GM12878 (cell line): Measurements from ENCODE around the gene PMF1. TPM values are rescaled to one million over a fixed set of nuclear protein-coding genes. Genes with fewer than 3 reads are reported as not detected.

Source experiments
- ATAC-seq: fragments of 200-7000 bp; cut with Tn5 transposase; 3 replicates; pipeline ENCODE4 v1.9.1; 2020; ENCODE audit warnings: mild to moderate bottlenecking, moderate library complexity
- BruUV-seq: library from RNA; stranded (reverse); fragments of 400-500 nt; replicated peaks from 2 replicates; lab custom pipeline; 2021; lab: Mats Ljungman, UMichigan
- CTCF ChIA-PET: fragments of 300-600 bp; sonication (Branson Sonifier 250); formaldehyde crosslinking; extraction: SDS; loops from one replicate; lab custom pipeline; 2021; ENCODE audit warnings: inconsistent platforms; lab: Yijun Ruan, JAX
- POLR2A ChIA-PET: fragments of 350-600 bp; formaldehyde crosslinking; extraction: SDS; loops from one replicate; lab custom pipeline; 2021; ENCODE audit warnings: inconsistent platforms; lab: Charles Lee
- RAD21 ChIA-PET: fragments of 300-600 bp; sonication (Branson Sonifier 250); formaldehyde crosslinking; loops from one replicate; lab custom pipeline; 2023; ENCODE audit warnings: antibody characterized with exemption; ENCODE audit not compliant: unreplicated experiment; lab: Charles Lee
- SMC1A ChIA-PET: fragments of 300-600 bp; sonication (Branson Sonifier 250); formaldehyde crosslinking; loops from one replicate; lab custom pipeline; 2023; ENCODE audit not compliant: unreplicated experiment, uncharacterized antibody; lab: Charles Lee
- DNase-seq: peaks from one replicate; pipeline ENCODE4 v3.0.0-alpha.2; 2011; ENCODE audit warnings: low read depth, low spot score
- FAIRE-seq: peaks from 3 replicates; lab custom pipeline; 2011; peaks lifted over from hg19 to GRCh38; lab: Jason Lieb, UNC
- H2AFZ ChIP-seq: 2 replicates; pipeline ENCODE4 v1.6.0; 2011; ENCODE audit warnings: low read depth, low read length, control low read depth; ENCODE audit not compliant: control insufficient read depth
- H3K27ac ChIP-seq: 2 replicates; pipeline ENCODE4 v1.5.1; 2011; ENCODE audit warnings: control low read depth; ENCODE audit not compliant: control insufficient read depth, insufficient read depth
- H3K27me3 ChIP-seq, 2 experiments: replicated peaks in 1 of 2; 2 replicates each; pipeline versions ENCODE4 v1.6.0 to v1.6.1; 2011; ENCODE audit warnings: low read length in 1 of 2; ENCODE audit not compliant: control insufficient read depth in 2 of 2, insufficient read depth in 2 of 2
- H3K36me3 ChIP-seq, 2 experiments: 2 replicates each; pipeline ENCODE4 v1.5.1; 2011; ENCODE audit warnings: low read length in 1 of 2; ENCODE audit not compliant: control insufficient read depth in 2 of 2, insufficient read depth in 2 of 2
- H3K4me1 ChIP-seq: 2 replicates; pipeline ENCODE4 v1.6.1; 2011; ENCODE audit warnings: mild to moderate bottlenecking, low read length, moderate library complexity, mixed read lengths; ENCODE audit not compliant: control insufficient read depth, insufficient read depth
- H3K4me2 ChIP-seq: 2 replicates; pipeline ENCODE4 v1.6.0; 2011; ENCODE audit warnings: control low read depth; ENCODE audit not compliant: control insufficient read depth, insufficient read depth
- H3K4me3 ChIP-seq: fragments of 200-600 bp; sonication (generic); 2 replicates; pipeline ENCODE4 v1.5.1; 2016
- H3K79me2 ChIP-seq: 2 replicates; pipeline ENCODE4 v1.6.0; 2011; ENCODE audit warnings: low read length; ENCODE audit not compliant: control insufficient read depth, insufficient read depth
- H3K9ac ChIP-seq: 2 replicates; pipeline ENCODE4 v1.8.0; 2011; ENCODE audit warnings: low read length, control low read depth, mixed read lengths; ENCODE audit not compliant: control insufficient read depth, insufficient read depth
- H3K9me3 ChIP-seq: replicated peaks from 3 replicates; pipeline ENCODE4 v1.5.1; 2011; ENCODE audit warnings: mild to moderate bottlenecking, low read length; ENCODE audit not compliant: control insufficient read depth, insufficient read depth
- H4K20me1 ChIP-seq: 2 replicates; pipeline ENCODE4 v1.6.0; 2011; ENCODE audit not compliant: control insufficient read depth, insufficient read depth
- CREB1 ChIP-seq: IDR thresholded peaks from 2 replicates; pipeline ENCODE4 v1.6.1; 2012; ENCODE audit warnings: low read depth, mild to moderate bottlenecking, inconsistent platforms
- CREM ChIP-seq: IDR thresholded peaks from 2 replicates; pipeline ENCODE4 v1.6.1; 2014; ENCODE audit warnings: antibody characterized with exemption, low read depth
- CUX1 ChIP-seq: IDR thresholded peaks from 2 replicates; pipeline ENCODE4 v1.6.1; 2012; ENCODE audit warnings: improper control_type of control experiment, low read depth, low read length; ENCODE audit not compliant: insufficient replicate concordance
- ZZZ3 ChIP-seq: IDR thresholded peaks from 2 replicates; pipeline ENCODE4 v1.6.1; 2011; ENCODE audit warnings: low read depth; ENCODE audit not compliant: control insufficient read depth, insufficient read length
- WGBS: methylation state at CpG from one replicate; pipeline ENCODE4 v1.1.6; 2016; ENCODE audit warnings: low lambda C conversion rate; ENCODE audit not compliant: insufficient replicate concordance, insufficient coverage; ENCODE audit errors: missing lambda C conversion rate; 5-methylcytosine and 5-hydroxymethylcytosine counted together
- in situ Hi-C: fragments of 300-500 bp; cut with MboI; formaldehyde crosslinking; loops from 9 replicates; pipeline ENCODE4 v1.14.3; 2018; ENCODE audit warnings: mixed read lengths
- intact Hi-C: fragments of 100-400 bp; cut with micrococcal nuclease; formaldehyde crosslinking; loops from one replicate; pipeline ENCODE4 v1.14.2; 2022; ENCODE audit not compliant: unreplicated experiment
- polyA plus RNA-seq, 11 experiments: library from polyadenylated mRNA; depleted of rRNA in 4 of 11; unstranded in 6 of 11; stranded (reverse) in 5 of 11; fragments of >200 nt; fragmentation: Nextera tagmentation in 4 of 11; fragmentation: Illumina TruSeq in 1 of 11; extraction: Ambion mirVana in 4 of 11; extraction: Trizol in 1 of 11; gene quantifications; 1 replicate in 1 of 11; 2 replicates in 10 of 11; pipeline versions ENCODE4 v1.2.1 to v1.2.3, GENCODE V29; 2011 to 2016; ENCODE audit warnings: inconsistent platforms in 2 of 11, missing spikeins in 2 of 11, low read depth in 1 of 11
- total RNA-seq, 4 experiments: library from RNA; depleted of rRNA in 3 of 4; stranded (reverse); fragments of >200 nt in 3 of 4; fragmentation: Illumina TruSeq in 1 of 4; extraction: Trizol in 1 of 4; gene quantifications; 2 replicates each; pipeline versions ENCODE4 v1.2.1 to v1.2.3, GENCODE V29; 2013 to 2021
- TF ChIP-seq, protein P1 (sequence below): fragments of 450-650 bp; IDR thresholded peaks from 2 replicates; pipeline ENCODE4 v1.6.1; 2016; ENCODE audit warnings: mild to moderate bottlenecking, moderate library complexity, borderline replicate concordance

The PMF1 gene
- total and polyA plus RNA-seq, 10 of the 15 experiments (the other 5 are each of a cell fraction or from before 2014, with no cell fraction given), result 6.7 to 105 (median 67.3) TPM

- ChIA-PET RAD21 (interaction anchor here (4.7 to 7.4 kb wide), 3 partner anchors 16 to 45 kb away, joined by 44 to 139 read pairs (median 65); partner anchors contain the start of genes PMF1 and SEMA4A), POLR2A (interaction anchor here (0.6 to 11.8 kb wide), 3 partner anchors 16 to 45 kb away, joined by 3 to 158 read pairs (median 139); partner anchors contain the start of genes PMF1 and SEMA4A), CTCF (interaction anchor here (6.7 to 7.2 kb wide), 2 partner anchors 29 to 47 kb away, joined by 68 to 76 read pairs; no protein-coding TSS in a partner anchor), SMC1A (interaction anchor here (1.8 to 6.5 kb wide), 3 partner anchors 16 to 48 kb away, joined by 5 to 50 read pairs (median 43); partner anchors contain the start of genes PMF1 and SEMA4A)
- Histone ChIP-seq H3K79me2 (peaks cover 70% of the 10 kb centered on the region), H3K27ac (peak overlapping the region; percentile 20; the same call in 1 of the 2 replicates), H3K9ac (no peak overlapping the region; the same call in 1 of the 2 replicates), H3K9me3 (no peaks in the 10 kb centered on the region), H3K4me3 (peak overlapping the region; percentile 46), H2AFZ (no peak overlapping the region), H3K4me1 (peaks cover 11% of the 10 kb centered on the region), H3K36me3 (peaks cover 6% of the 10 kb centered on the region in 2 experiments; a peak in 3 of 4 replicates), H4K20me1 (no peaks in the 10 kb centered on the region), H3K27me3 (no peaks in the 10 kb centered on the region), H3K4me2 (peak overlapping the region; percentile 38)
- DNase-seq, result no peak
- intact Hi-C loops (no loop called here), in situ Hi-C loops (no loop called here)
- no peak for TF ChIP-seq ZZZ3
- TF ChIP-seq CREM, result peak; percentile 40; the same call in 1 of the 2 replicates
- TF ChIP-seq CREB1, result peak; percentile 76
- FAIRE-seq, result no peak
- no TSS peak for BruUV-seq
- ATAC-seq, result no peak
- WGBS, result 66% methylated on average over 4 of the region's 4 CpGs
Measured at GRCh38 chr1:156195853-156196252, 17.0 kb upstream of the PMF1 start.

DNA sequence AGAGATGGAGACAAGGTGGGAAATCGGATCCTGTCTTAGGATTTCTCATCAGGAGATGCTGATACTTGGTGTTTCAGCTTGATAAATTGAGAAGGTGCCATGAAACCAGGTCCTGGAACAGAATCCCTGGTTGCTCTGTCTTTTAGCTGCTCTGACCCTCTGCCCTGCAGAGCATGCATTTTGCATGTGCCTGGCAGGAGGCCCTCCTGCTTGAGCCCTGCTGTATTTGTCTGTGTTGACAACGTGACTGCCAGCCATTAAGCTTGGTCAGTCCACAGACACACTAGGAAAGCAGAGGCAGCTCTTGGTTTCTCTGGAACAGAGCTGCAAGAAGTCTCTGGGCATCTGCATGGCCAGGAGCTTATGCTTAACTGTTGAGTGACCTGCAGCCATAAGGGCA is 16.4 kb upstream of the PMF1 start:
- 50% methylated on average over 2 of the region's 2 CpGs for WGBS
- peak overlapping the region; percentile 46; the same call in 1 of the 2 replicates for H3K4me3 ChIP-seq
- intact Hi-C loops, result no loop called here
- no peak for DNase-seq
- H3K4me1 ChIP-seq, result peaks cover 11% of the 10 kb centered on the region
- H3K27ac ChIP-seq, result peak overlapping the region; percentile 15; the same call in 1 of the 2 replicates
- ChIA-PET RAD21 (interaction anchor here (0.9 to 7.4 kb wide), 5 partner anchors 15 to 123 kb away, joined by 3 to 139 read pairs (median 44); partner anchors contain the start of genes PMF1 and SEMA4A), SMC1A (interaction anchor here (0.9 to 6.5 kb wide), 8 partner anchors 15 to 49 kb away, joined by 3 to 50 read pairs (median 18); partner anchors contain the start of genes PMF1 and SEMA4A), POLR2A (interaction anchor here (0.5 to 11.8 kb wide), 6 partner anchors 15 to 79 kb away, joined by 3 to 158 read pairs (median 5); partner anchors contain the start of genes PMF1 and SEMA4A), CTCF (interaction anchor here (0.6 to 7.2 kb wide), 7 partner anchors 17 to 123 kb away, joined by 3 to 76 read pairs (median 5); partner anchors contain the start of gene PMF1)
- no peak overlapping the region for H2AFZ ChIP-seq
- H4K20me1 ChIP-seq, result no peaks in the 10 kb centered on the region
- peaks cover 73% of the 10 kb centered on the region for H3K79me2 ChIP-seq
- no peaks in the 10 kb centered on the region for H3K27me3 ChIP-seq
- H3K4me2 ChIP-seq, result peak overlapping the region; percentile 60
- H3K9ac ChIP-seq, result no peak overlapping the region
- no peak for ATAC-seq
- FAIRE-seq, result no peak
- in situ Hi-C loops, result no loop called here
- peaks cover 6% of the 10 kb centered on the region in 2 experiments; a peak in 3 of 4 replicates for H3K36me3 ChIP-seq
- H3K9me3 ChIP-seq, result no peaks in the 10 kb centered on the region
- BruUV-seq, result no TSS peak
- TF ChIP-seq, protein P1, sequence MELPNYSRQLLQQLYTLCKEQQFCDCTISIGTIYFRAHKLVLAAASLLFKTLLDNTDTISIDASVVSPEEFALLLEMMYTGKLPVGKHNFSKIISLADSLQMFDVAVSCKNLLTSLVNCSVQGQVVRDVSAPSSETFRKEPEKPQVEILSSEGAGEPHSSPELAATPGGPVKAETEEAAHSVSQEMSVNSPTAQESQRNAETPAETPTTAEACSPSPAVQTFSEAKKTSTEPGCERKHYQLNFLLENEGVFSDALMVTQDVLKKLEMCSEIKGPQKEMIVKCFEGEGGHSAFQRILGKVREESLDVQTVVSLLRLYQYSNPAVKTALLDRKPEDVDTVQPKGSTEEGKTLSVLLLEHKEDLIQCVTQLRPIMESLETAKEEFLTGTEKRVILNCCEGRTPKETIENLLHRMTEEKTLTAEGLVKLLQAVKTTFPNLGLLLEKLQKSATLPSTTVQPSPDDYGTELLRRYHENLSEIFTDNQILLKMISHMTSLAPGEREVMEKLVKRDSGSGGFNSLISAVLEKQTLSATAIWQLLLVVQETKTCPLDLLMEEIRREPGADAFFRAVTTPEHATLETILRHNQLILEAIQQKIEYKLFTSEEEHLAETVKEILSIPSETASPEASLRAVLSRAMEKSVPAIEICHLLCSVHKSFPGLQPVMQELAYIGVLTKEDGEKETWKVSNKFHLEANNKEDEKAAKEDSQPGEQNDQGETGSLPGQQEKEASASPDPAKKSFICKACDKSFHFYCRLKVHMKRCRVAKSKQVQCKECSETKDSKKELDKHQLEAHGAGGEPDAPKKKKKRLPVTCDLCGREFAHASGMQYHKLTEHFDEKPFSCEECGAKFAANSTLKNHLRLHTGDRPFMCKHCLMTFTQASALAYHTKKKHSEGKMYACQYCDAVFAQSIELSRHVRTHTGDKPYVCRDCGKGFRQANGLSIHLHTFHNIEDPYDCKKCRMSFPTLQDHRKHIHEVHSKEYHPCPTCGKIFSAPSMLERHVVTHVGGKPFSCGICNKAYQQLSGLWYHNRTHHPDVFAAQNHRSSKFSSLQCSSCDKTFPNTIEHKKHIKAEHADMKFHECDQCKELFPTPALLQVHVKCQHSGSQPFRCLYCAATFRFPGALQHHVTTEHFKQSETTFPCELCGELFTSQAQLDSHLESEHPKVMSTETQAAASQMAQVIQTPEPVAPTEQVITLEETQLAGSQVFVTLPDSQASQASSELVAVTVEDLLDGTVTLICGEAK, result no peak
- TF ChIP-seq CUX1, result no peak
